GM10266 (cell line): ENCODE results near the gene CEL.

ENCODE experiments used
- DNase-seq: peaks from one replicate; pipeline ENCODE4 v3.0.0; 2012; ENCODE audit errors: extremely low spot score
- TF ChIP-seq, protein P1 (sequence below): IDR thresholded peaks from 2 replicates; pipeline ENCODE4 v1.5.1; 2012; ENCODE audit warnings: mild to moderate bottlenecking, low read depth; ENCODE audit not compliant: control insufficient read depth, insufficient read depth; ENCODE audit errors: missing control alignments

CEL gene

DNA sequence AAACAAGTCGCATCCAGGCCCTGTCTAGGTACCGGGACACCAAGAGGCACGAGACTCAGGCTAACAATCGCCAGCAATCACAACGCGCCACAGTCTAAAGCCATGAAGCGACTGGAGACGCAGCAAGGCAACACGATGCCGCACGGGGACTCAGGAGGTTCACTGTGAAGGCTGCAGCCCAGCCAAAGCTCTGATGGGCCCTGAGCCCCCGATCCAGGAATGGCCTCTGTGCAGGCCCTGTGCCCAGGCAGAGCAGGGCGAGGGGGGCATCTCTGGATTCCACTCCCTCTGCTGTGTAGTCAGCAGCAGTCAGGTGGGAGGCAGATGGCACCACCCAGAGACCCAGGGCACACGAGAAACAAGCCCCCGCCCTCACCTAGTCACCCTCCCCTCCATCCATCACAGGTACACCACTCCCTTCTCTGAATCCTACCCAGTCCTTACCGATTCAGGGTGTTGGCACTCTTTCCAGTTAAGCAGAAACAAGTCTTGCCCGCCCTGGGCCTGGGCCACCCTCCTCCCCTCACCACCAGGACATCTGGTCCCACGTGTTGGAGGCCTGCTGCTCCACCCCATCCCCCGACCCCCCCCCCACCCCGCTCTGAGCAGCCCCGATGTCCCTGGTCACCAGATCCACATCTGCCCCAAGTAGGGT is 58.2 kb downstream of the CEL start:
- TF ChIP-seq, protein P1, sequence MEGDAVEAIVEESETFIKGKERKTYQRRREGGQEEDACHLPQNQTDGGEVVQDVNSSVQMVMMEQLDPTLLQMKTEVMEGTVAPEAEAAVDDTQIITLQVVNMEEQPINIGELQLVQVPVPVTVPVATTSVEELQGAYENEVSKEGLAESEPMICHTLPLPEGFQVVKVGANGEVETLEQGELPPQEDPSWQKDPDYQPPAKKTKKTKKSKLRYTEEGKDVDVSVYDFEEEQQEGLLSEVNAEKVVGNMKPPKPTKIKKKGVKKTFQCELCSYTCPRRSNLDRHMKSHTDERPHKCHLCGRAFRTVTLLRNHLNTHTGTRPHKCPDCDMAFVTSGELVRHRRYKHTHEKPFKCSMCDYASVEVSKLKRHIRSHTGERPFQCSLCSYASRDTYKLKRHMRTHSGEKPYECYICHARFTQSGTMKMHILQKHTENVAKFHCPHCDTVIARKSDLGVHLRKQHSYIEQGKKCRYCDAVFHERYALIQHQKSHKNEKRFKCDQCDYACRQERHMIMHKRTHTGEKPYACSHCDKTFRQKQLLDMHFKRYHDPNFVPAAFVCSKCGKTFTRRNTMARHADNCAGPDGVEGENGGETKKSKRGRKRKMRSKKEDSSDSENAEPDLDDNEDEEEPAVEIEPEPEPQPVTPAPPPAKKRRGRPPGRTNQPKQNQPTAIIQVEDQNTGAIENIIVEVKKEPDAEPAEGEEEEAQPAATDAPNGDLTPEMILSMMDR = no peak
- no peak for DNase-seq

DNA sequence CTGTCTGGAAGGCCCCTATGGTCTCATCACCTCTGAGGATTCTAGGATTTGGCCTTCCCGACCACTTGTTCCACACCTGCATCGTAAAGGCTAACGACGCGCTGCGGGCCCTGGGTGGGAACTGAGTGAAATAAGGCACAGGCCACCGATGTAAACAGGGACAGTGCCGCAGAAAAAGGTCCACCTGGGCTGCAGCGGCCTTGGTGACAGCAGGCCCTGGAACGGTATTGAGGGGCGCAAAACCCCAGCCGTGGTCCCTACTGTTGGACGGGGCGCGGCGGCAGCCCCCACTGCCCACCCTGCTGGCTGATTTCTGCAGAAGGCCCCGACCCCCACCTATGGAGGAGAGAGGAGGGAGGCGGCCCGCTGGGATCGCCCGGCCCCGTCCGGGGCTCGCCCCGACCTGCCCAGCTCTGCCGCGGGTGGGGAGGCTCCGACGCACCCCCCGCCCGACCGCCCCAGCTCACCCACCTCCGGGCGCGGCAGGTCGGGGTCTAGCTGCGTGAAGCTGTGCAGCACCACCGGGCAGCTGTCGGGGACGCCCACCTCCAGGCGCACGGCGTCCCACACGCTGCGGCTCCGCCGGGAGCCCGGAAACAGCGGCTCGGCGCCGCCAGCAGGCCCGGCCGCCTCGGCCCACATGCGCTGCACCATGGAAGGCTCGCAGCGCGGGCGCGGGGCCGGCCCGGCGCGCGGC is 58.9 kb downstream of the CEL start:
- TF ChIP-seq, protein P1 = no peak

More for the DNA sequence above, 58.9 kb downstream of the CEL start:
- DNase-seq = no peak
